Body of pancreas (tissue), 4 donors: ENCODE measurements around the gene RRM2. TPM values are rescaled to one million over a fixed set of nuclear protein-coding genes. Genes with fewer than 3 reads are reported as not detected.
"Not testable (repeated sequence)": the region's sequence is repeated elsewhere in the genome, so short reads cannot be mapped to it uniquely, and the experiment has no call there.

Experiments used
- ATAC-seq: fragments of 150-250 bp; one replicate; pipeline ENCODE4 v1.9.1; 2016
- DNase-seq, 4 donors: peaks; one replicate each; pipeline ENCODE4 v3.0.0-alpha.2; 2019
- H3K27ac ChIP-seq, 4 donors: fragments of 200-600 bp; sonication (generic); 1 replicate in 3 of 4; 2 replicates in 1 of 4; pipeline versions ENCODE4 v1.5.1 to v1.6.1; 2016 to 2019; ENCODE audit warnings: mild to moderate bottlenecking in 1 of 4, mixed read lengths in 1 of 4, moderate library complexity in 1 of 4
- H3K27me3 ChIP-seq, 2 donors: fragments of 200-600 bp; sonication (generic); one replicate each; pipeline ENCODE4 v1.6.0; 2016; ENCODE audit warnings: mild to moderate bottlenecking in 1 of 2
- H3K36me3 ChIP-seq, 2 donors: fragments of 200-600 bp; sonication (generic); replicated peaks in 1 of 2; 2 replicates each; pipeline ENCODE4 v1.5.1; 2016; ENCODE audit warnings: low read depth in 2 of 2; ENCODE audit not compliant: insufficient read depth in 1 of 2
- H3K4me1 ChIP-seq: fragments of 200-600 bp; sonication (generic); one replicate; pipeline ENCODE4 v1.6.0; 2016
- H3K4me3 ChIP-seq, 2 donors: fragments of 200-600 bp; sonication (generic); 1 replicate in 1 of 2; 2 replicates in 1 of 2; pipeline ENCODE4 v1.5.1; 2016 to 2019
- H3K9me3 ChIP-seq, 3 donors: fragments of 200-600 bp; sonication (generic); 1 replicate in 2 of 3; 2 replicates in 1 of 3; pipeline ENCODE4 v1.5.1; 2016
- CTCF ChIP-seq, 7 experiments: fragments of 450-650 bp in 4 of 7; fragments of 200-600 bp in 3 of 7; sonication (generic) in 3 of 7; IDR thresholded peaks; one replicate each; pipeline ENCODE4 v1.5.1; 2016 to 2019; ENCODE audit warnings: antibody characterized with exemption in 7 of 7
- POLR2A ChIP-seq, 3 donors: fragments of 450-650 bp; IDR thresholded peaks; one replicate each; pipeline ENCODE4 v1.6.1; 2016; ENCODE audit warnings: antibody characterized with exemption in 3 of 3, mild to moderate bottlenecking in 2 of 3
- WGBS, 2 donors: methylation state at CpG; one replicate each; pipeline ENCODE4 v1.1.5; 2017; 5-methylcytosine and 5-hydroxymethylcytosine counted together
- intact Hi-C: fragments of 100-400 bp; cut with DNase I; formaldehyde crosslinking; loops from one replicate; pipeline ENCODE4 v1.15.1; 2023
- total RNA-seq, 2 donors: library from RNA; depleted of rRNA; stranded (reverse); fragments of >200 nt; gene quantifications; one replicate each; pipeline ENCODE4 v1.1.0, GENCODE V29; 2016

The RRM2 gene
- total RNA-seq, 2 donors from 2014 or later: not detected

DNA sequence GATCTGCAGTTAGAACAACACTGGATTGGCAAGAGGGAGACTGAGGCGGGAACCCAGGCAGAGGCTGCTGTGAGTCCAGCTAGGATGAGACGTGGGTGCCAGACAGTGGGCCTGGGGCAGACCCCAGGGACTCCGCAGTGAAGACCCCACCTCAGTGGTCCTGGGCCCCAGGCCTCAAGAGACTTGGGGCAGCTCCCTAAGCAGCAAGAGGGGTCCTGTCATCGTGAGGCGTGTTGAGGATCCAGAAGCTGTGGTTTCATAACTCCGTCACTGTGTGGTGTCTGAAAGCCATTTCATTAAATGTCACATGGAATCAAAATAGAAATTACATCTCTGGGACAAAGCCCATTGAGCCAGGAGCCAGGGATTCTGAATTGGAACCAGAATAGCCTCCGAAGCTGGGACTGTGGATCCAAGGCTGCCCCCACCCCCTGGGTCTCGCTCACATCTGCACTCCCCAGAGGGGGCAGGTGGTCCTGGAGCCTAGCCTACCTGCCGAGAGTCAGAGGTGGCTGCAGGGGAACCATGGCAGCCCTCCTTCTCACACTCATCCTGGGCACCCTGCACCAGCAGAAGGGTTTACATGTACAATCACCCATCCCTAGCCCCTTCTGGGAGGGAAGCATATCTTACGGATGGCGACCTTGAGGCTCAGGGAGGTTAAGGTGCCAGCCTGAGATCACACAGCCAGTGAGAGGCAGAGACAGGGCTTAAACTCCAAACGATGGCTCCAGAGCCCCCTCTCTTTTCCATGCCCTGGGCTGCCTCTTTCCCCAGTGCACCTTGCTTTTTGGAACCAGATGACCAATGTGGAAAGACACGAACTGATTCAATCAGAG lies 23.2 kb downstream of the RRM2 start:
- no peak for DNase-seq
- no peaks in the 10 kb centered on the region for H3K36me3 ChIP-seq
- H3K27me3 ChIP-seq: no peaks in the 10 kb centered on the region
- no peaks in the 10 kb centered on the region for H3K9me3 ChIP-seq
- no peak for TF ChIP-seq POLR2A (IDR thresholded peaks at IDR 0.05)
- no peak for TF ChIP-seq CTCF (IDR thresholded peaks at IDR 0.05)
- intact Hi-C loops: no loop called here
- H3K4me1 ChIP-seq: no peaks in the 10 kb centered on the region
- H3K4me3 ChIP-seq: no peak overlapping the region
- WGBS, 2 donors: 74 to 80% methylated on average over 9 to 13 of the region's 13 CpGs
- no peak overlapping the region for H3K27ac ChIP-seq
- ATAC-seq: no peak

DNA sequence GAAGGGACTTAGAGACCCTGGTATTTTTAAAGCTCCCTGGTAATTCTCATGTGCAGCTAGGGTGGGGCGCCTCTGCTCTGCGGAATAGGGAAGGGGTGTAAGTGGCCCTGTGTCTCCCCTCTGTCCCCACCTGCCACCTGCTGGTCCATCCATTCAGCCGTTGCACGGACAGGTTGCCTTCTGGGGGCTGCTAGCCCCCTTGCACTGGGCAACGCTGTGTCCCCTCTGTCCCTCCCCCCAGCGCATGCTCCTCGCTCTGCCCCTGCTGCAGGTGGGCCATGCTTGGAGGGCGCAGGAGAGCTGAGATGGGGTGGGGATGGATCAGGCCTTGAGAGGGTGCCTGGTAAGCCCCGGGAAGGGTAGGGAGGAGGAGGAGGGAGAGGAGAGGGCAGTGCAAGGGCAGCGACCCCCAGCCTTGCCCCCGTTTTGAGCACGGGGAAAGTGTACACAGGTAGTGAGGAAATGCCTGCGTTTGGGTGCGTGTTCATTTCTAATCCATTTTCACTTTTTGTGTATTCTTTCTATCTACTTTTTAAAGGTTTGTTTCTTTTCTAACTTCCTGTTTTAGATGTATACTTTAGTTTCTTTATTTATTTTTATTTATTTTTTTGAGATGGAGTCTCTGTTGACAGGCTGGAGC lies 23.9 kb downstream of the RRM2 start:
- Histone ChIP-seq H3K36me3 (no peaks in the 10 kb centered on the region), H3K27ac (no peak overlapping the region), H3K4me3 (no peak overlapping the region), H3K27me3 (no peaks in the 10 kb centered on the region), H3K4me1 (no peaks in the 10 kb centered on the region), H3K9me3 (no peaks in the 10 kb centered on the region)
- ATAC-seq (no peak), DNase-seq (no peak)
- no peak for TF ChIP-seq POLR2A (IDR thresholded peaks at IDR 0.05)
- TF ChIP-seq CTCF (IDR thresholded peaks at IDR 0.05): no peak
- intact Hi-C loops: no loop called here
- 84 to 91% methylated on average over 9 to 11 of the region's 14 CpGs for WGBS, 2 donors

DNA sequence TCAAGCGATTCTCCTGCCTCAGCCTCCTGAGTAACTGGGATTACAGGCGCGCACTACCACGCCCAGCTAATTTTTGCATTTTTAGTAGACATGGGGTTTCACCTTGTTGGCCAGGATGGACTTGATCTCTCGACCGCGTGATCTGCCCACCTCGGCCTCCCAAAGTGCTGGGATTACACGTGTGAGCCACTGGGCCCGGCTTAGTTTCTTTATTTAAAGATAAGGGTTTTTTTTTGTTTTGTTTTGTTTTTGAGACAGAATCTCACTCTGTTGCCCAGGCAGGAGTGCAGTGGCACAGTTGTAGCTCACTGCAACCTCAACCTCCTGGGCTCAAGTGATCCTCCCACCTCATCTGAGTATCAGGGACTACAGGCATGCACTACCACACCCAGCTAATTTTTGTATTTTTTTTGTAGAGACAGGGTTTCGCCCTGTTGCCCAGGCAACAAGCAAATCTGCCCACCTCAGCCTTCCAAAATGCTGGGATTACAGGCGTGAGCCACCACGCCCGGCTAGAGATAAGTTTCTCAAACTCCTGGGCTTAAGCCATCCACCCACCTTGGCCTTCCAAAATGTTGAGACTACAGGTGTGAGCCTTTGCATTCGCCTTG lies 24.6 kb downstream of the RRM2 start:
- DNase-seq, H3K27ac ChIP-seq, H3K9me3 ChIP-seq, H3K4me1 ChIP-seq, H3K27me3 ChIP-seq, intact Hi-C loops, H3K4me3 ChIP-seq, ATAC-seq, H3K36me3 ChIP-seq: not testable (repeated sequence)
- WGBS, 2 donors: 84 to 89% methylated on average over 15 of the region's 15 CpGs

- no peaks in the 10 kb centered on the region for H3K4me1 ChIP-seq
- no peaks in the 10 kb centered on the region for H3K36me3 ChIP-seq
- TF ChIP-seq CTCF (IDR thresholded peaks at IDR 0.05) (no peak), POLR2A (IDR thresholded peaks at IDR 0.05) (no peak)
- H3K9me3 ChIP-seq: no peaks in the 10 kb centered on the region
- no peak for ATAC-seq
- DNase-seq: no peak
- intact Hi-C loops: no loop called here
- no peaks in the 10 kb centered on the region for H3K27me3 ChIP-seq
- no peak overlapping the region for H3K27ac ChIP-seq
- H3K4me3 ChIP-seq: no peak overlapping the region
Observed at GRCh38 chr2:10148268-10148667, 25.7 kb downstream of the RRM2 start.

DNA sequence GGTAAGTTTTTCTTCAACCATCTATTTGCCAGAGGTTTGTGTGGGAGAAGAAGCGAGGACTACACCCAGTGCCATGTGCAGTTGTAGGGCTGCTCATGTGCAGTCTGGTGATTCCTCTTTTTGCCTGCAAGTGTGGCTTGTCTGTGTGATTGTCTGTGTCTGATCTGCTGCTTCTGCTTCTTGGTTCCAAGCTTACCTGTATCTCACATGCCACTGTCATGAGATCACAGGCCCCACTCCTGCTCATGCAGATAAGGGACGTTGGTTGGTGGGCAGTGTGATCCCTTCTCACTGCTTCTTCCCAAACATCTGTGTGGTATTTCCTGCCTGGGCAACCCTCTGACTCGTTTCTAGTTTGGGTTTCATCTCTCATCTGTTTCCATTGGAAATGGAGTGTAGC lies 27.1 kb downstream of the RRM2 start:
- DNase-seq (no peak), ATAC-seq (no peak)
- TF ChIP-seq CTCF (IDR thresholded peaks at IDR 0.05) (no peak), POLR2A (IDR thresholded peaks at IDR 0.05) (no peak)
- intact Hi-C loops: no loop called here
- no peaks in the 10 kb centered on the region for H3K36me3 ChIP-seq
- H3K4me1 ChIP-seq: no peaks in the 10 kb centered on the region
- no peaks in the 10 kb centered on the region for H3K27me3 ChIP-seq
- no peaks in the 10 kb centered on the region for H3K9me3 ChIP-seq
- 62 to 86% methylated on average over 3 of the region's 3 CpGs for WGBS, 2 donors
- H3K4me3 ChIP-seq: no peak overlapping the region
- no peak overlapping the region for H3K27ac ChIP-seq
